HG02938 (cell line): ENCODE results near the gene CREB5.
"Not testable (repeated sequence)": the region's sequence is repeated elsewhere in the genome, so short reads cannot be mapped to it uniquely, and the experiment has no call there.

Source experiments
- ATAC-seq: cut with Tn5 transposase; IDR thresholded peaks from one replicate; pipeline ENCODE4 v1.9.1; 2021; ENCODE audit warnings: mild to moderate bottlenecking, moderate library complexity; ENCODE audit not compliant: unreplicated experiment

CREB5 gene

GRCh38 chr7:28761505-28761904 is 349.2 kb downstream of the CREB5 start:
- no peak for ATAC-seq

- no peak for ATAC-seq
Measured at GRCh38 chr7:28762651-28763050, 350.3 kb downstream of the CREB5 start.

- ATAC-seq, result no peak
Measured at GRCh38 chr7:28766359-28766758, 354.0 kb downstream of the CREB5 start.

- ATAC-seq, result no peak
Measured at GRCh38 chr7:28767356-28767755, 355.0 kb downstream of the CREB5 start.

GRCh38 chr7:28768577-28769147 is 356.3 kb downstream of the CREB5 start:
- no peak for ATAC-seq

GRCh38 chr7:28771906-28772622 is 359.7 kb downstream of the CREB5 start:
- no peak for ATAC-seq

GRCh38 chr7:28773423-28774145 is 361.3 kb downstream of the CREB5 start:
- no peak for ATAC-seq

- no peak for ATAC-seq
Measured at GRCh38 chr7:28774261-28774988, 362.1 kb downstream of the CREB5 start.

- ATAC-seq, result no peak
Measured at GRCh38 chr7:28776463-28777157, 364.3 kb downstream of the CREB5 start.

- no peak for ATAC-seq
Measured at GRCh38 chr7:28778786-28779185, 366.5 kb downstream of the CREB5 start.

- no peak for ATAC-seq
Measured at GRCh38 chr7:28779954-28780353, 367.6 kb downstream of the CREB5 start.

GRCh38 chr7:28782362-28782761 is 370.0 kb downstream of the CREB5 start:
- ATAC-seq, result no peak

- ATAC-seq, result no peak
Measured at GRCh38 chr7:28784171-28784902, 372.0 kb downstream of the CREB5 start.

GRCh38 chr7:28785041-28785995 is 373.0 kb downstream of the CREB5 start:
- no peak for ATAC-seq

- not testable (repeated sequence) for ATAC-seq
Measured at GRCh38 chr7:28786156-28786555, 373.8 kb downstream of the CREB5 start.

- ATAC-seq, result no peak
Measured at GRCh38 chr7:28787106-28787505, 374.8 kb downstream of the CREB5 start.

- ATAC-seq, result no peak
Measured at GRCh38 chr7:28790467-28790866, 378.1 kb downstream of the CREB5 start.

GRCh38 chr7:28792858-28793257 is 380.5 kb downstream of the CREB5 start:
- ATAC-seq, result no peak
